Endometrium (tissue), 2 donors: ENCODE data around the gene GPRC5A.

Source experiments
- FAIRE-seq: peaks from 2 replicates; lab custom pipeline; 2012; peaks lifted over from hg19 to GRCh38; lab: Jason Lieb, UNC
- donor health status: control.
- donor health status: control.

Gene GPRC5A

DNA sequence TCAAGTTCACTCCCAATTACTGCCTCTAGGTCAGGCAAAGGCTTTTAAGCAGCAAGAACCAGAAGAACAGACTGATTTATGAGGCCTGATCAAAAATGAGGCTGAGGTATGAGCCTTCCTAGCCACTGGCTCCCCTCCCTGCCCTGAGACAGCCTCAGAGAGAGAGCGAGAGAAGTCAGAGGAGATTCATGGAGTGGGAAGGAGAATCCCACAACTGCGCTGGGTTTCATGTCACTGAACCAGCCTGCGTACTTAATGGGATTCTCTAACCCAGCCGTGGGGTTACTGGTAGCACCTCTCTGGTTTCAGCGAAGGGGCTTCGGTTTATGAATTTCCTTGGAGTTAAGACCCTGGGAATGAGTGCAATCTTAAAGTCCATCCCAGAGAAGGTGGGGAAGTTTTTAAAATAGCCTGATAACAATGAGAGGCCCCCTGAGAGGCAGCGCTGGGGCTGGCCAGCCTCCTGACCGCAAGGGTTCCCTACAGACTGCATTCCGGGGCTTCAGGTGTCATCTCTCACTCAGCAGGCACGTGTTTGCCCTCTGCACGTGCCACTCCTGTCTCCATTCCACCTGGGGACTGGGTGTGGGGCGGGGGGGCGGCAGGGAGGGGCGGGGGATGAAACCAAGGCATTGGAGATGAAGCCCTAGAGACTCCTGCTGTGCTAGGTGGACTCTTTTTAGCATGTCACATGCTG is 6.1 kb upstream of the GPRC5A start:
- no peak for FAIRE-seq

DNA sequence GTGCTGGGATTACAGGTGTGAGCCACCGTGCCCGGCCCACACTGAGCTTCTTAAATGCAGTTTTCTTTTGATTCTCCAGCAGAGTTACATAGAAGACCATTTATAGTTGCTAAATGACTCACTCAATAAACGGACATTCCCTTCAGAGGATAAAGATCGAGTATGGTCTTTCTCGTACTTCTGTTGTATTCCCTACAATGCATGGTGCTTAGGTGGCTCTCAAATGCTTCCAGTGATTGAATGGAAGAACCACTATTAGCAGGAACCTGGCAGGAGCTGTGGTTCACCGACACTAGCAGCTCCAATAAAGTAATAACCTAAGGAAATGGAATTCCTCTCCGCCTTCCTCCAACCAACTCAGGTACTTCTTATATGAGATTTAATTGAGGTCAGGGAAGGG is 3.9 kb upstream of the GPRC5A start:
- FAIRE-seq: no peak

DNA sequence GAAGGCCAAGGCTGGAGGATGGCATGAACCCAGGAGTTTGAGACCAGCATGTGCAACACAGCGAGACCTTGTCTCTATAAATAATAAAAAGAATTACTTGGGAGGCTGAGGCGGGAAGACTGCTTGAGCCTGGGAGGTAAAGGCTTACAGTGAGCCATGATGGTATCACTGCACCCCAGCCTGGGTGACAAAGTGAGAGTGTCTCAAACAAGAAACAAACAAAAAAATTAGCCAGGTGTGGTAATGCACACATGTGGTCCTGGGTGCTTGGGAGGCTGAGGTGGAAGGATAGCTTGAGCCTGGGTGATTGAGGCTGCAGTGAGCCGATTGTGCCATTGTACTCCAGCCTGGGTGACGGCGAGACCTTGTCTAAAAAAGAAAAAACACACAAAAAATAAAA is 1.7 kb upstream of the GPRC5A start:
- no peak for FAIRE-seq

DNA sequence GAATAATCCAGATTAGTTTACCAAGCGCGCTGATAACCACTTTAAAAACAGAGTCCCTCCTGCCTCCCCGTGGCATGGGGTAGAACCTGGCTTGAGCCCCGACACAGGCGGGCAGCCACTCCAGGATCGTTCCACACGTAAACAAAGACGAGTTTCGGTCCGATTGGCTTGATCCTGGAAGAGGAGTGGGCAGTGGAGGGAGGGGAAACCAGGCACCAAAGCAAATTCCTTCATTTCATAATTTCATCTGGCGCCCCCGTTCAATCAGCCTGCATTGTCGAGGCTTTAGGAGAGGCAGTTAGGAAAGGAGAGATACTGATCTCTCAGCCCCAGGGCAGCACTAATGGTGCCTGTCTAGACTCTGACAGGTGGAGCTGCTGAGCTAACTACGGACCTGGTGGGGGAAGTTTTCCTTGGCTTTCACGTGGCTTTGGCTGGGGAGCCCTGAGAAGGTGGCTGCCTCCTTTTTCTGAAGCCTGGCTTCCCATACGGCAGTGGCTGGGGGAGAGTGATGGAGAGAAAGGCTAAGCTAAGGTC is 751 bp upstream of the GPRC5A start:
- FAIRE-seq: no peak

DNA sequence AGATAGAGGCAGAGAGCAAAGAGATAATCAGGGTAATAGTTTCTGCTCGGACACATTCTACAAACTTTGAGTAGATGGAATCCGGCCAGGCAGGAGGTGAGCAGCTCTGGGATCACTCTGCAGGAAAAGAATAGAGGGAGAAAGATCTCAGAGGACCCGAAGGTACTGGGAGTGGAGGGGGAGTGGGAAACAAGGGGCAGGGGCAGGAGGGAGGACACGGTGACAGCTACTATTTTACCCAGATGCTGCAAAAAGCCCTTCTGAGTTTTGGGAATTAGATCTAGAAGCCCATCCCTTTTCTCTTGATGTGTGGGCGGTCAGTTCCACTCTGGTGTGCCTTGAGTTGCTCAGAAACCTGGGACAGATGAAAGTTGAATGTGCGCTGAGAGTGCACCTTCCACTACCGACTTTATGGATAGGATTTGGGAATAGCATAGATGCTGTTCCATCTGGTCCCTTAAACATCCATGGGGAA is 556 bp downstream of the GPRC5A start:
- FAIRE-seq: no peak

DNA sequence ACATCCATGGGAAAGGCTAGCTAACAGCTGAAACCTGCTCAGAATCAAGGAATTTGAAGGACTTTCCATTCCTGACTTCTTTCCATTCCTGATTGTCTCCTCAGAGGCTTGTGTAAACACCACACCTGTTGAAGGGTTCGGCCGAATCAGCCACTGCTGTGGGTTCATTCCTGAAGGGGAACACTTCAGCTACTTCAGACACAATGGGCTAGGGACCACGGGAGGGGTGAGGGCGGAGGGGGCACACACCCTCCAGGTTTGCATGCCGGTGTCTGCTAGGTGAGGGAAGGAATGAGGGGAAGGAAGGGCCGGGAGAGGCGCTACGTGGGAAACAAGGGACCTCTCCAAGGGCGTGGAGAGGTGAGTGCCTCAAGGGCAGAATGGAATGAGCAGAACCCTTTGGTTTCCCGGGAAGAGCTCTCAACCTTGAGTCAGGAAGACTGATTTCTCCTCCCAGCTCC is 1.3 kb downstream of the GPRC5A start:
- no peak for FAIRE-seq

DNA sequence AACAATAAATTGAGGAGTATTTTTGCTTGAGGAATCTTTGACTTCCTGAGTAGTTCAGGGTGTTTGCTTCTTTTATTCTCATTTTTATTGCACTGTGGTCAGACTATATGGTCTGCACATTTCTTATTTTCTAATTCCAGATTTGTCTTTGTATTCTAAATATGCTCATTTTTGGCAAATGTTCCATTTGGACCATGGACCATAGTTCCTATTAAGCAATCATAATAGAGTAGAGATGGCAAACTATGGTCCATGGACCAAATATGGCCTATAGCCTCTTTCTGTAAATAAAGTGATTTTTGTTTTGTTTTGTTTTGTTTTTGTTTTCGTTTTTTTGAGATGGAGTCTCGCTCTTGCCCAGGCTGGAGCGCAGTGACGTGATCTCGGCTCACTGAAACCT is 2.1 kb downstream of the GPRC5A start:
- no peak for FAIRE-seq

DNA sequence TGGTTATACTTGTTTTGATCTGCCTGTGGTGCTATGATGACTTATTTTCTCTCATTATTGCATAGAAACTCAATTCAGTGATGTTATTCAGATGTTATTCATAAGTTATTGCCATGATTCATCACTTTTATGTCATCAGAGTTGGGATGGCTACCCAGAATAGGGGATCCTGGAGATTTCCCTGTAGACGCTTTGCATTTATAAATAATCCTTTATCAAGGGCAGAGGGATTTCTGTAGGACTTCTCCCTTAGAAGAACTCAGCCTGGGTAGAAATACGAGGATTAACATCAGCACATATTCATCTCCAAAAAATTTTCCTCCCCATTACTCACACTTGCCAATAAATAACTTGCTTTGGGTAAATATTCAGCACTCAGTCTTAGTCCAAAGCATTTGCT is 4.9 kb downstream of the GPRC5A start:
- FAIRE-seq: no peak

DNA sequence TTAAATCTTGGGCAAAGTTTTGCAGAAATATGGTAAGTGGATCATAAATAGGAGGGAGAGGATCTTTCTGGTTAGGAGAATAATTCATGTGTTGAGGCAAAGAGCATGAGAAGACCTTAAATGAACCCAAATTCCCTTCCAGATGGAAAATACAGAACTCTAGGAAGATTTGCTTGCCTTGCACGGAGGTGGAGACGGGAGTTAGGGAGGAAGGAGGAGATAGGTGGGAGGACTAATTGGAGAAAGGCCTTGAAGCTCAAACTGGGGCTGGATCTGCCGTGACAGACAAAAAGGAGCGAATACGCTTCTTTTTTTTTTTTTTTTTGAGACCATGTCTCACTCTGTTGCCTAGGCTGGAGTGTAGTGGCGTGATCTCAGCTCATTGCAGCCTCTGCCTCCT is 5.9 kb downstream of the GPRC5A start:
- no peak for FAIRE-seq

DNA sequence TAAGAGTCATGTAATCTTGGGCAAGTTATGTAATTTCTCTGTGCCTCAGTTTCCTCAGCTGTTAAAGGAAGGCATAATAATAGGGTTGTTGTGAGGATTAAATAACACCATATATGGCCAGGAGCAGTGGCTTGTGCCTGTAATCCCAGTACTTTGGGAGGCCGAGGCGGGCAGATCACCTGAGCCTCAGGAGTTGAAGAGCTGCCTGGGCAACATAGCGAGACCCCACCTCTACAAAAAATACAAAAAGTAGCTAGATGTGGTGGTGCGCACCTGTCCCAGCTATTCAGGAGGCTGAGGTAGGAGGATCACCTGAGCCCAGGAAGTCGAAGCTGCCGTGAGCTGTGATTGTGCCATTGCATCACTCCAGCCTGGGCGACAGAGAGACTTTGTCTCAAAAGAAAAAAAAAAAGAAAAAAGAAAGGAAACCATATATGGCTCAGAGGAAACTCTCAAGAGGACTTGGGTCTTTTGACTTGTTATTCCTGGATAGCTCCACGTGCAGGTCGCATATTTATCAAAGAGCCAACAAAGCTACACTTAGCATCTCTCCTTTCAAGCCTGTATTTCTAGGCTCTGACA is 6.9 kb downstream of the GPRC5A start:
- no peak for FAIRE-seq

DNA sequence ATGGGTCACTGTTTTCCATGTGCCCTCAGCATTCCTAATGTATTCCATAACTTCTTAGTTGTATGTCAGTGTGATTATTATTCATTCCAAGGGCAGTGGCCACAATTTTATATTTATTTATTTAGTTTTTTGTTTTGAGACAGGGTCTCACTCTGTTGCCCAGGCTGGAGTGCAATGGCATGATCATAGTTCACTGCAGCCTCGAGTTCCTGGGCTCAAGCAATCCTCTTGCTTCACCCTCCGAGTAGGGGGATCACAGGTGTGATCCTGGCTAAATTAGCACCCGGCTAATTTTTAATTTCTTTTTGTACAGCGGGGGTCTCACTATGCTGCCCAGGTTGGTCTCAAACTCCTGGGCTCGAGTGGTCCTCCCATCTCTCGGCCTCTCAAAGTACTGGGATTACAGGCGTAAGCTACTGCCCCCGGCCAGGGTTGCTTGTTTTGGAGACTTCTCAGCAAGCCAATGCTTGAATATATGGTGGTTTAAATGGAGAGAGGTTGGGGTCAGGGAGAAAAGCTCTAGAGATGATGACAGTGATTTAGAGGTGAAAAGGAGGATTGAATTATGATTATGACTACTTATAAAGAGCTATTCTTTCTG is 7.6 kb downstream of the GPRC5A start:
- FAIRE-seq: no peak

DNA sequence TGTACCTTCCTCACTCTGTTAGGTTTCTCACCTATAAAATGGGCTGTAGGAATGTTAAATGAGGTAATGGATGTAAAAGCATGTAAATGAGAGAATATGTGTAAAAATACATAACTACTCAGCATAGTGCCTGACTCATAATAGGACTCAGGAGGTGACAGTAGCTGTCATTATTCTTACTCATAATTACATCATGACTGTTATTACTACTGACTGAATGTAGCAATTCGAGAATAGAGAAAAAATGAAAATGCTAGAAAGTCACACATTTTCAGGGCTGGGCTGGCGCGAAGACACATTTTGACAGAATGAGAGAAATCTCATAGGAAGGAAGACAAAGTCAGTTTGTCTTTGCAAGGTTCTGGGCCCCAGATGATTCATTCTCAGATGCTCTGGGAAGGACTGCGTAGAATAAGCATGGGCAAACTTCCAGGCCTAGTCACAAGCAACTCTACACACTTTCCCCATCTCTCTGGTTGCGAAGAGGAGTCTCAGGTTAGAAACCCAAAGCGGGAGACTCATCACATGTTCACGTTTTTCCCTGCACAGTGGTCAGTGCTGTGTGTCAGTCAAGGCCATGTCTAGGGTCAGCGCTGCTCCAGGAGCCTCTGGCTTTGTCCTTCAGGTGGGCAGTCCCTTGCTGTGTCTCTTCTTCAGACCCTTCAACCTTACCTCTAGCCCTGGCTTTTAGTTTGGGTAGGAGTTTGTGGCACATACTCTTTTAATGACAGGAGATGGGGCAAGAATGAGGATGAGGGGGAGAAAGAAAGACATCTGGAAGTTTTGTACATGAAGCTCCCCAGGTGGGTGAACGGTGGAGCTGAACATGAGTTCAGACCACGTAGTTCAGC is 8.4 kb downstream of the GPRC5A start:
- no peak for FAIRE-seq

DNA sequence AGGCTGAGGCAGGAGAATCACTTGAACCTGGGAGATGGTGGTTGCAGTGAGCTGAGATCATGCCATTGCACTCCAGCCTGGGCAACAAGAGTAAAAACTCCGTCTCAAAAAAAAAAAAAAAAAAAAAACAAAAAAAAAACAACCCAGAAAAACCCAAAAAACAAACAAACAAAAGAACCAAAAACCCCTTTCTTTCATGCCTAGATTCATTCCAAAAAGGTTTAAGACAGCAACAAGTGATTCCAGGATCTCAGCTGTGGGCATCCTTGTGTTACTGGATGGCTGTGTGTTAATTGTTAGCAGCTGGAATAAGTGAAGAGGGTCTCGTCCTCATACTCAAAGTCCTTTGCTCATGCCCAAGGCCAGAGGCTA is 9.4 kb downstream of the GPRC5A start:
- no peak for FAIRE-seq

DNA sequence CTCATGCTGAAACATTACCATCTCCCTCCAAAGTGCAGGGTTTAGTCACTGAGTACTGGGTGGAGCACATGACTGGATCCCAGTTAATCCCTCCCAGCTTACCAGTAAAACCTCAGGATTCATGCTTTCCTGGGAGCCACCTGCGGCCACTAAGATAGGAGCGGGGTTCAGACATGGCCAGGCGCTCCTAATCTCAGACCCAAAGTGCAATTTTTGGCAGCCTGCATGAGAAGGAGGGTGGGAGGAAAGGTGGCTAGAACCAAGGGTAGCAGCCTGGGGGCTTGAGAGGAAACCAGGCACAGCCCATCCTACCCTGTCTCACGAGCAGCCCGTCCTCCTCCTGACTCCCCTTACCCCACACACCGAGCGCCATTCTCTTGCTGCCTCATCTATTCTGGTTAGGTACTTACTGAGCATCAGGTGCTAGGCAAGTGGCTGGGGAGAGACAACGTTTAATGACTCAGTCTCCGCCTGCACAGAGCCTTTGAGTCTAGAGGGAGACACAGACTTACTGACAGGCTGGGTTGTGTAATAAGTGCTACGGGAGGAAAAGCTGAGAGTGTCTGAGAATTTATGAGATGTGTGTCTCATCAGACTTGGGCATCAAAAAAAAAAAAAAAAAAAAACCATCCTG is 9.9 kb downstream of the GPRC5A start:
- FAIRE-seq: no peak

DNA sequence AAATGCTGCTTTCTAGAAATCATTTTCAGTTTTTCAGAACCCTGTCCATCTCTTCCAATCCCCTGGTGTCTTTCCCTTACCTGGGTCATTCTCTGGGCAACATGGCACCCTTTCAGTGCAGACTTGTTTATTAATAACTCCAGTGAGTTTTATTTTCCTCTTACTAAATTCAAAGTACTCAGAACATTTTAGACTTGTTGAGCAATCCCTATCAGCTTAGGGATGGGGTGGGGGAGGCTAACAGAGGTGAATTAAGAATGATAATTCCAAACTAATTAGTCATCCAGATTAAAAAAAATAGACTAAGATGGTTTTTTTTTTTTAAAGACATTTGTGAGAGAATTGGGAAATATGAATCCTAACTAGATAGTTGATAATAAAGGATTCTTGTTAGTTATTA is 10.7 kb downstream of the GPRC5A start:
- FAIRE-seq: no peak

DNA sequence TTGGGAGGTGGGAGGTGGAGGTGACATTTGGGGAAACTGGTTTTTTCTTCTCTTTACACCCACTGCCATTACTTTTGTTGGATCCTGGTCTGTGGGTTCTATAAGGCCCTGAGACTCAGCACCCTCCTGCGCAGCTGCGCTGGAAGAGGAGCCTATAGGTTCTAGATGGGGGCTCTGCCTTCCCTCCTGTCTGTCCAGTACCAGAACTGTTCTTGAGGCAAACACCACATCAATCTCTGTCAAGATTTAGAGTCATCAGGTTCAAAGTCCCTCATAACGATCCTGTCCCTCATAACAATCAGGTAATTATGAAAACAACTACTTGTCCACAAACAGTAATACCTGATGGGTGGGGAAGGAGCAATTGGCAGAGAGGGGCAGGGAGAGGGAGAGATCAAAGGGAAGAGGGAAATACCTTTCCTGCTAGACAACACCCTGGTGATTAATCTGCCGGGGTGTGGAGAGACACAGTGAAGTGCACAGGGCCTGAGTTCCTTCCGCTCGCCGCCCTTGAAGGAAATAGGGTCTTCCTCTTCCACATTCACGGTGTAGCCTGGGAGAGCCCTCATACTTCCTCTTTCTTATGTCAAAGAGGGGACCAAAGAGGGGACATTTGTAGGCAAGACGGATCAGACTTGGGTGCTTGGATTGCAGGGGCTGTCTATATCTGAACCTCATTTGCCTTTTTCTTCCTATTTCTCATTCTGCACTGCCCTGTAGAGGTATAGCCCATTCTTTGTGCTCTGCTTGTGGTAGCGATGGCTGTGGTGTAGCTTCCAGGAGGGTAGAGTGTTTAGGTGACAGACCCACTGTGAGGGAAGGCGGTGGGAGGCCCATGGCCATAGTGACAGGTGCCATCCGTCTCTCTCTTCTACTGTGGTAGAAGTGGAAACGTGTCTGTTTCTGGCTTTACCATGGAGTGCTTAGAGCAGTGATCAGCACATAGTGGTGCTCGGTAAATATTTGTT is 12.6 kb downstream of the GPRC5A start:
- no peak for FAIRE-seq

DNA sequence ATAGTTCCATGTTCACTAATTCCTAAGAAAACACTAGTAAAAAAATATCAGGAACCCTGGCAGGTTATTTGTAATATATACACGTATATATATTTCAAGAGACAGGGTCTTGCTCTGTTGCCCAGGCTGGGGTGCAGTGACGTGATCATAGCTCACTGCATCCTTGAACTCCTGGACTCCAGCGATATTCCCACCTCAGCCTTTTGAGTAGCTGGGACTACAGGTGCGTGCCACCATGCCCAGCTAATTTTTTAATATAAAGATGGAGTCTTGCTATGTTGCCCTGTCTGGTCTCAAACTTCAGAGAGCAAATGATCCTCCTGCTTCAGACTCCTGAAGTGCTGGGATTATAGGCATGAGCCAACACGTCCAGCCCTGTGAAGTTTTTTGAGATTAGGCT is 16.2 kb downstream of the GPRC5A start:
- no peak for FAIRE-seq

DNA sequence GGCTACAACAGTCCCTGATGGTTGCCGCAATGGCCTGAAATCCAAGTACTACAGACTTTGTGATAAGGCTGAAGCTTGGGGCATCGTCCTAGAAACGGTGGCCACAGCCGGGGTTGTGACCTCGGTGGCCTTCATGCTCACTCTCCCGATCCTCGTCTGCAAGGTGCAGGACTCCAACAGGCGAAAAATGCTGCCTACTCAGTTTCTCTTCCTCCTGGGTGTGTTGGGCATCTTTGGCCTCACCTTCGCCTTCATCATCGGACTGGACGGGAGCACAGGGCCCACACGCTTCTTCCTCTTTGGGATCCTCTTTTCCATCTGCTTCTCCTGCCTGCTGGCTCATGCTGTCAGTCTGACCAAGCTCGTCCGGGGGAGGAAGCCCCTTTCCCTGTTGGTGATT is 16.9 kb downstream of the GPRC5A start:
- FAIRE-seq: no peak

DNA sequence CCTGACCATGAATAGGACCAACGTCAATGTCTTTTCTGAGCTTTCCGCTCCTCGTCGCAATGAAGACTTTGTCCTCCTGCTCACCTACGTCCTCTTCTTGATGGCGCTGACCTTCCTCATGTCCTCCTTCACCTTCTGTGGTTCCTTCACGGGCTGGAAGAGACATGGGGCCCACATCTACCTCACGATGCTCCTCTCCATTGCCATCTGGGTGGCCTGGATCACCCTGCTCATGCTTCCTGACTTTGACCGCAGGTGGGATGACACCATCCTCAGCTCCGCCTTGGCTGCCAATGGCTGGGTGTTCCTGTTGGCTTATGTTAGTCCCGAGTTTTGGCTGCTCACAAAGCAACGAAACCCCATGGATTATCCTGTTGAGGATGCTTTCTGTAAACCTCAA is 17.3 kb downstream of the GPRC5A start:
- FAIRE-seq: no peak

DNA sequence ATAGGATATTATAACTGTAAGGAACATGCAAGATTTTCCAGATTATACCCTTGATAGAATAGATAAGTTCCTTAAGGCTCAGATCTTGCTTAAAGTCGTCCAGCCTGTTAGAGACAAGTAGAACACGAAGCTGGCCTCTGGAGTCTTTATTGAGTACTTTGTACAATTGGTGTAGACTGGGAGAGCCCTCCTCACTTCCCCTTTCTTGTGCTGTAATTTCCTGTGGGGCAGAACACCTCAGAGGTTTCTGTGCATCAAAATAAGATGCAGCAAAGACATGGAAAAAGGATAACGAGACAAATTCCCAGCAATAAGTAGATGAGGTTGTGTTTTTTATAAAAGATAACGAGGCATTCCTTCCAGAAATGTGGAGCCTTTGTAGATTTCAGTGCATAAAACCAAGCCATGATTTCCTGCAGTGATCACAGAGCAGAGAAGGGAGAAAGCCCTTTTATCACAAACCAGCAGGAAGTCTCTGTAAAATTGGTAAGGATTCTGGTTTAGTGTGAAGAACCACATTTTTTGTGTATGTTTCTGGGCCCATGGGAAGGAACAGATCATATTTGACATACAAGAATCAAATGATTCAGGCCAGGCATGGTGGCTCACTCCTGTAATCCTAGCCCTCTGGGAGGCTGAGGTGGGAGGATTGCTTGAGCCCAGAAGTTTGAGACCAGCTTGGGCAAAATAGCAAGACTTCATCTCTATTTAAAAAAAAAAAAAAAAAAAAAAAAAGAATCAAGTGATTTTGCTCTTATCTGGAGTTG is 18.0 kb downstream of the GPRC5A start:
- no peak for FAIRE-seq
